GM12801 (cell line): ENCODE results near the gene UBFD1.

Experiments used
- TF ChIP-seq, protein P1 (sequence below): IDR thresholded peaks from one replicate; pipeline ENCODE4 v1.5.1; 2011; ENCODE audit warnings: control low read depth; ENCODE audit not compliant: insufficient read length; ENCODE audit errors: extremely low read depth

UBFD1 gene

DNA sequence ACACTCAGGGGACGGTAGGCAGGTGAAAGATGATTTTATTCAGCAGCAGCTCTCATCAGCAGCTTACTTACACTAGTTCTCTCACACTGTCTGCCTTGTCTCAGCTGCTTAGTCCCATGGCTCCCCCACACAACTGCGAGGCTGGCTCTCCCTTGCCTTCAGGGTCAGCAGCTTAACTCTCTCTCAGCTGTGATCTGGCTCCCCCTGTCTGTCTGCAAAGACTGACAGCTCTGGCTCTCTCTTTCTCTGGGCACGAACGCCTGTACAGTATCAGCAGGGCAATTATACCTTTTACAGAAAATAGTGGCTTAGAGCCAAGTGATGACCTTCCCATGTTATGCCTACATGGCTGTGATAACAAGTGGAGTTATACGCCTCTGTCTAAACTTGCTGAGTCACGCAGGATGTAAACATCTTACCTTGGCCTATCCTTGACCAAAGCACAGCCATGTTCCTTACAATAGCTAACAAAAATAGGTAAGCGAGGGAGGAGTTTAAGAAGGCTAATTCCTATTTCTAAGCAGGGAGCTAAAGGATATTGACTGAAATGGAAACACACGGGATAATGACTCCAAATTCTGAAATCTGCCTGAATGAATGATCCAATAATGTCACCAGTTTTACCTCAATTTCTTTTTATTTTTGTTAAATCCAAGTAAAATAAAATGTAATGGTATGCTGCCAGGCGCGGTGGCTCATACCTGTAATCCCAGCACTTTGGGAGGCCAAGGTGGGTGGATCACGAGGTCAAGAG lies 39.7 kb downstream of the UBFD1 start:
- TF ChIP-seq, protein P1, sequence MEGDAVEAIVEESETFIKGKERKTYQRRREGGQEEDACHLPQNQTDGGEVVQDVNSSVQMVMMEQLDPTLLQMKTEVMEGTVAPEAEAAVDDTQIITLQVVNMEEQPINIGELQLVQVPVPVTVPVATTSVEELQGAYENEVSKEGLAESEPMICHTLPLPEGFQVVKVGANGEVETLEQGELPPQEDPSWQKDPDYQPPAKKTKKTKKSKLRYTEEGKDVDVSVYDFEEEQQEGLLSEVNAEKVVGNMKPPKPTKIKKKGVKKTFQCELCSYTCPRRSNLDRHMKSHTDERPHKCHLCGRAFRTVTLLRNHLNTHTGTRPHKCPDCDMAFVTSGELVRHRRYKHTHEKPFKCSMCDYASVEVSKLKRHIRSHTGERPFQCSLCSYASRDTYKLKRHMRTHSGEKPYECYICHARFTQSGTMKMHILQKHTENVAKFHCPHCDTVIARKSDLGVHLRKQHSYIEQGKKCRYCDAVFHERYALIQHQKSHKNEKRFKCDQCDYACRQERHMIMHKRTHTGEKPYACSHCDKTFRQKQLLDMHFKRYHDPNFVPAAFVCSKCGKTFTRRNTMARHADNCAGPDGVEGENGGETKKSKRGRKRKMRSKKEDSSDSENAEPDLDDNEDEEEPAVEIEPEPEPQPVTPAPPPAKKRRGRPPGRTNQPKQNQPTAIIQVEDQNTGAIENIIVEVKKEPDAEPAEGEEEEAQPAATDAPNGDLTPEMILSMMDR, result no peak

DNA sequence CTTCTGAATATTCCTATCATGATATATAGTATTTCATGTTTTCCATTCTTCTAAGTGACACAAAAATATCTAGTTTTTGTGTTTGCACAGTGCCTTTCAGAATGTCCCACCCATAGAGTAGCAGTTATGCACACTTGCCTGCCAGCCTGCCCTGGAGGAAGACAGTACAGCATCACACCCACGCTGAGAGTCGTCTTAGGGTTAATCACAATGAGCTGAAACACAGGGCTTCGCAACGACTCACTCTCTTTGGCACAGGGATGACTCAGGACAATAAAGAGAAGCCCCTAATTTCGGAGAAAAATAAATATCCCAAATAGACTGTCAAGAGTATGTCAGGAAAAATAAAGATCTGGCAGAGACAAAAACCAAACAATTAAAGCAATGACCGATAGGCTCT lies 50.2 kb downstream of the UBFD1 start:
- TF ChIP-seq, protein P1, result no peak

DNA sequence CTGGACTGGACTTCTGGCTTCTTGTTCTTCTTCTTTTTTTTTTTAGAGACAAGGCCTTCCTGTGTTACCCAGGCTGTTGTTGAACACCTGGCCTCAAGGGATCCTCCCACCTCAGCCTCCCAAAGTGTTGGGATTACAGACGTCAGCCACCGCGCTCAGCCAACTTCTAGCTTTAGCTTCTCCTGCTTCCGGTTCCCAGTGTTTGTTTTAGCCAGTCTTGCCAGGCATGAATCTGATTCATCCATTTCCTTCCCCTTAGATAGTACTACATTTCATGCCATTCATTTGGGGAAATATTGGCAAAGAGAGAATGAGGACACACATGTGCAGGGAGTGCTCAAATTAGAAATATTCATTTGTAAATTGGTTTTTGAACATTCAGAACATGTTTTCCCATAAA lies 50.7 kb downstream of the UBFD1 start:
- TF ChIP-seq, protein P1, result no peak

DNA sequence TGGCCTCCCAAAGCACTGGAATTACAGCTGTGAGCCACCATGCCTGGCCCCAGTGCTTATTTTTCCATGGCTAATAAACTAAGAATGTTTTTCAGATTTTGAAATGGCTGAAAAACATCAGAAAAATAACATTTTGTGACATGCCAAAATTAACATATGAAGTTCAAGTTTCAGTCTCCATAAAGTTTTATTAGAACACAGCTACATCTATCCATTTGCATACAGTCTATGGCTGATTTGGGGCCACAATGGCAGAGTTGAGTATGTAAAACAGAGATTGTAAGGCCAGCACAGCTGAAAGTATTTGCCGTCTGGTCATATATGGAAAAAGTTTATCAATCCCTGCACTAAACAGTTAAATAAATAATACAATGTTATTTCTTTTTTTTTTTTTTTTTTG lies 52.4 kb downstream of the UBFD1 start:
- TF ChIP-seq, protein P1, result no peak

DNA sequence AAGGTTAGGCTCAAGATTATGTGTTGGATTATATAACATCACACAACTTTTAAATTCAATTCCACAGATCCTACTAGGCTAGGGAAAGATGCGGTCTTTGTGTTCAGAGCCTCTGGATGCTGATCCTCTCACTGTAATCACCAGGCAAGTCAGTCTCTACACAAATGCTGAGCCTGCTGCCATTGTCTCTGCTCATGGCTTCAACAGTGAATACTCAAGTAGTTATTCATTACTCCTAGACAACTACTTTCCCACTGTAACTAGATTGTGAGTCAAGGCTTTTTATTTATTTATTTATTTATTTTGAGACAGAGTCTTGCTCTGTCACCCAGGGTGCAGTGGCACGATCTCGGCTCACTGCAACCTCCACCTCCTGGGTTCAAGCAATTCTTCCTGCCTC lies 54.4 kb downstream of the UBFD1 start:
- TF ChIP-seq, protein P1, result no peak

DNA sequence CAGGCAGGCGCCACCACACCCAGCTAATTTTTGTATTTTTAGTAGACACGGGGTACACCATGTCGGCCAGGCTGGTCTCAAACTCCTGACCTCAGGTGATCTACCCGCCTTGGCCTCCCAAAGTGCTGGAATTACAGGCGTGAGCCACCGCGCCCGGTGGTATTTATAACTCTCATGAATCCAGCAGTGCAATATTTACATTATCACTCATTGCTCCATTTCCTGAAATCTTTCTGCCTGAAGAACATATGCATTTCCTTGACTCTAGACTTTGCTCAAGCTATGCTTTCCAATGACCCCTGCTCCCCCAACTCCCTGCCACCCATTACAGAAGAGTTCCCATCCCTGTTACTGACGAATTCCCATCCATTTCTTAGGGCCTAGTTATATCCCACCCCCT lies 58.3 kb downstream of the UBFD1 start:
- TF ChIP-seq, protein P1, result no peak
